ENCODE data around the gene WAS.
A peak's percentile ranks its signal among the peaks of the same experiment; 100 is the strongest.

The WAS gene

DNA sequence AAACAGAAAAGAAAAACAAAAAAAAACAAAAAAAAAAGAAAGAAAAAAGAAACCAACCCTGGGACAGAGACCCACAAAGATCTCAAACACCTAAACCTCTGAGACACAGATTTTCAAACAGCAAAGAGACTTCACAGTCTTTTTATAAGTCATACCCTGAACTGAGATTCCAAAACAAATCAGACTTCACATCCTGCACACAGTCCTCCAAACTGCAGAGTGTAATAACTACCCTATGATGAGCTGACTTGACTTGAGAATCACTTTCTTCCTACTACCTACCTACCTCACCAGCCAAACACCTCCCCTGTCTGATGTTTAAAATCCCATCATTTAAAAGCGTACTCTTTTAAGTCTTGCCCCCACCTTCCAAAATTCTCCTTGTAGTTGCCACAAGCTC, 52.7 kb downstream of the WAS start:
- no peaks in the 10 kb centered on the region for H3K9me3 ChIP-seq (ENCODE audit: low read length)
- peak overlapping the region; percentile 68 for H3K4me3 ChIP-seq (ENCODE audit: low read length)
- H2AFZ ChIP-seq (ENCODE audit: low read depth, low read length) = no peak overlapping the region
- H3K27me3 ChIP-seq (ENCODE audit: insufficient read depth, low read length) = no peaks in the 10 kb centered on the region
- H3K4me1 ChIP-seq (ENCODE audit: insufficient read depth, low read length) = peaks cover 7% of the 10 kb centered on the region
- no peaks in the 10 kb centered on the region for H3K36me3 ChIP-seq (ENCODE audit: insufficient read depth, low read length)

DNA sequence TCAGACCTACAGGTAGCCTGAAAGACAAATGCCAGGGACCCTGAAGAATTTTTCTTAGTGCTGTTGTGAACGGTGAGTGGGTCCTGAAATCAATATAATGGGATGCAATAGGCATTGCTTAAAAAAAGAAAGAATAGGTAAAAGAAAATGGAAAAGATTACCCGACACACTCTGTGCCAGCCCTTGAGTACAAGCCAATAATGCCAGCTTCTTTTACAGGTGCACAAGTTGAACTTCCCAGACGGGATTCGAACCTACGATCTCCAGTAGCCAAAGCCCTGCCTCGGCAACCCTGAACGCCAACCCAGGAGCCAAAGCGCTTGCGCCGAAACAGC, 53.2 kb downstream of the WAS start:
- Histone ChIP-seq H3K4me1 (ENCODE audit: insufficient read depth, low read length) (peaks cover 7% of the 10 kb centered on the region), H3K4me3 (ENCODE audit: low read length) (peak overlapping the region; percentile 68), H3K9me3 (ENCODE audit: low read length) (no peaks in the 10 kb centered on the region), H2AFZ (ENCODE audit: low read depth, low read length) (no peak overlapping the region), H3K36me3 (ENCODE audit: insufficient read depth, low read length) (no peaks in the 10 kb centered on the region), H3K27me3 (ENCODE audit: insufficient read depth, low read length) (no peaks in the 10 kb centered on the region)

DNA sequence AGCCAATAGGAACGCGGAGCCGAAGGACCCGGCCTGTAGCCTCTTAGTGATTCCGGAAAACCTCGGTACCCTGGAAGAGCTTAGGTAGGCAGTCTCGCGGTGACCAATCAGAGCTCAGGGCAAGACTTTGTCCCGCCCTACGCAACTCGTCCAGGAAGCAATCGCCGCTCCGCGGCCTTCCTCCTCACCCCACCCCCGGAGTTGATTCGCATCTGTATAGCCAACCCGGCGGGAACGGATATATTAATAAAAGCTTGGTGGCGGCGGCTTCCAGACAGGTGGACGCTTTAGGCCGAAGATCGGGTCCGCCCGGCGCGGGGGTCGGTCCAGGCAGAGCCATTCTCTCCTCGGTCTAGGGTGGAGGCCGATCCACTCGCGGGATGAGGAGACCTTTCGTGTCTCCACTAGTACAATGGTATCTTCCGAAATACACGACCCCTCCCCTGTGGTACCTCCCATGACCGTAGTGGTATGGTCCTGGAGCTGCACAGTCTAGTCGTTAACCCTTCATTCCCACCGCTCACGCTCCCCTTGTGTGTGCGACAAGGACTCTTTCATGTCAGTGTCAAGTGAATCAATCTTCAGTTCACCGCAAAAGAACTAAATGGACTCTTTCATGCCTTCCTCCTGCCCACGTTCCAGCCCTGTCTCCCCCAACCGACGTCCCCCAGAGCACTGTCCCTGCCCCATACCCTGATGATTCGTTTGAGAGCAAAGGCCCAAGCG, 53.8 kb downstream of the WAS start:
- Histone ChIP-seq H3K4me1 (ENCODE audit: insufficient read depth, low read length) (peaks cover 7% of the 10 kb centered on the region), H3K9me3 (ENCODE audit: low read length) (no peaks in the 10 kb centered on the region), H3K27me3 (ENCODE audit: insufficient read depth, low read length) (no peaks in the 10 kb centered on the region), H3K4me3 (ENCODE audit: low read length) (peak overlapping the region; percentile 68), H2AFZ (ENCODE audit: low read depth, low read length) (peak overlapping the region; percentile 50), H3K36me3 (ENCODE audit: insufficient read depth, low read length) (no peaks in the 10 kb centered on the region)

DNA sequence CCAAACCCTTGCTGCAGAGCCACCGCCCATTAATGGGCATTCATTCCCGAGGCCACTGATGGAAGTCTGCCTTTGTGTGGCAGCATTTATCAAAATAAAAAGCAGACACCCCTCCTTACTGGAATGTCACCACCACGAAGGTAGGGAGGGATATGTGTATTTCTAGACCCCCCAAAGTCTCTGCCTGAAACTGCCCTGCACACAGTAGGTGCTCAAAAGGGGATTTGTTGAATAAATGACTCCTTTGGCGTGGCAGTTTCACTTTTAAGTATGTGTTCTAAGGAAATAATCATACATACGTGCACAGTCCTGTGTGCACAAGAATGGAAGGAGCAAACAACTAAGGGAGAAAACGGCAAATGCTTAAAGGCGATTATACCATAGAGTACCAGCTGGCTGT, 54.3 kb downstream of the WAS start:
- Histone ChIP-seq H3K27me3 (ENCODE audit: insufficient read depth, low read length) (no peaks in the 10 kb centered on the region), H3K4me3 (ENCODE audit: low read length) (peak overlapping the region; percentile 68), H3K4me1 (ENCODE audit: insufficient read depth, low read length) (peaks cover 7% of the 10 kb centered on the region), H2AFZ (ENCODE audit: low read depth, low read length) (peak overlapping the region; percentile 50), H3K9me3 (ENCODE audit: low read length) (no peaks in the 10 kb centered on the region), H3K36me3 (ENCODE audit: insufficient read depth, low read length) (no peaks in the 10 kb centered on the region)

Measured in neuron (in vitro differentiated cells).